Stimulated activated CD4-positive, alpha-beta T cell treated with anti-CD3 and anti-CD28 coated beads, Interleukin-12 subunit alpha, Interleukin-12 subunit beta, amount 100 ng/mL, for 24 hours (primary cell): ENCODE results near the gene CDKN2AIP.

Experiments
- DNase-seq, 2 experiments: peaks; one replicate each; pipeline ENCODE4 v3.0.0-alpha.2; 2020; ENCODE audit warnings: low read depth in 2 of 2

Gene CDKN2AIP

GRCh38 chr4:183444214-183445096 lies at the start of gene CDKN2AIP:
CDKN2AIP (plus strand) TSS chr4:183444636; CDS start chr4:183444798, 162 bp downstream.
- peak; percentile 89 to 94 for DNase-seq

GRCh38 chr4:183395395-183395794 lies 49.0 kb upstream of the CDKN2AIP start:
- no peak for DNase-seq

GRCh38 chr4:183396227-183396637 lies 48.2 kb upstream of the CDKN2AIP start:
- no peak for DNase-seq

- no peak for DNase-seq
These were observed 46.6 kb upstream of the CDKN2AIP start for GRCh38 chr4:183397741-183398297.

- peak; percentile 44 to 63 for DNase-seq
These were observed 45.9 kb upstream of the CDKN2AIP start for GRCh38 chr4:183398298-183399125.

- no peak for DNase-seq
These were observed 45.3 kb upstream of the CDKN2AIP start for GRCh38 chr4:183399126-183399522.

- no peak for DNase-seq
These were observed 44.8 kb upstream of the CDKN2AIP start for GRCh38 chr4:183399616-183400015.

GRCh38 chr4:183400035-183400434 lies 44.4 kb upstream of the CDKN2AIP start:
- no peak for DNase-seq

- no peak for DNase-seq
These were observed 43.0 kb upstream of the CDKN2AIP start for GRCh38 chr4:183401473-183401872.

GRCh38 chr4:183402771-183403170 lies 41.7 kb upstream of the CDKN2AIP start:
- no peak for DNase-seq

- no peak for DNase-seq
These were observed 41.0 kb upstream of the CDKN2AIP start for GRCh38 chr4:183403486-183403885.

GRCh38 chr4:183403961-183404360 lies 40.5 kb upstream of the CDKN2AIP start:
- DNase-seq, result no peak

GRCh38 chr4:183405303-183405702 lies 39.1 kb upstream of the CDKN2AIP start:
- no peak for DNase-seq

GRCh38 chr4:183407128-183407585 lies 37.3 kb upstream of the CDKN2AIP start:
- peak; percentile 84 to 87 for DNase-seq

- no peak for DNase-seq
These were observed 36.6 kb upstream of the CDKN2AIP start for GRCh38 chr4:183407635-183408464.

- DNase-seq, result no peak
These were observed 35.6 kb upstream of the CDKN2AIP start for GRCh38 chr4:183408796-183409195.

GRCh38 chr4:183409483-183409882 lies 35.0 kb upstream of the CDKN2AIP start:
- DNase-seq, result no peak

- DNase-seq, result no peak
These were observed 34.5 kb upstream of the CDKN2AIP start for GRCh38 chr4:183409934-183410333.

- DNase-seq, result no peak
These were observed 33.1 kb upstream of the CDKN2AIP start for GRCh38 chr4:183411291-183411861.

- DNase-seq, result no peak
These were observed 31.6 kb upstream of the CDKN2AIP start for GRCh38 chr4:183412821-183413220.
